H9 (cell line): ENCODE results near the gene ADI1. TPM values are rescaled to one million over a fixed set of nuclear protein-coding genes. Genes with fewer than 3 reads are reported as not detected.
A peak's percentile ranks its signal among the peaks of the same experiment; 100 is the strongest.

Experiments used
- DNase-seq: peaks from one replicate; pipeline ENCODE4 v3.0.0-alpha.2; 2017
- H2AFZ ChIP-seq: one replicate; pipeline ENCODE4 v1.6.1; 2013; ENCODE audit warnings: mild to moderate bottlenecking, low read length, control low read depth, moderate library complexity
- H2AK5ac ChIP-seq: 2 replicates; pipeline ENCODE4 v1.6.1; 2013; ENCODE audit warnings: low read length, control low read depth, mixed read lengths; ENCODE audit not compliant: insufficient read length
- H2BK120ac ChIP-seq: one replicate; pipeline ENCODE4 v1.6.1; 2013; ENCODE audit warnings: low read depth, mild to moderate bottlenecking, low read length, control low read depth, inconsistent platforms; ENCODE audit not compliant: poor library complexity, severe bottlenecking
- H2BK12ac ChIP-seq: 2 replicates; pipeline ENCODE4 v1.6.1; 2013; ENCODE audit warnings: low read length, control low read depth, mixed read lengths, low read depth; ENCODE audit not compliant: insufficient read length
- H2BK15ac ChIP-seq: 2 replicates; pipeline ENCODE4 v1.6.1; 2013; ENCODE audit warnings: low read depth, low read length, control low read depth
- H2BK20ac ChIP-seq: one replicate; pipeline ENCODE4 v1.6.1; 2013; ENCODE audit warnings: low read depth, mild to moderate bottlenecking, low read length, control low read depth, inconsistent platforms; ENCODE audit not compliant: poor library complexity, severe bottlenecking
- H2BK5ac ChIP-seq: 2 replicates; pipeline ENCODE4 v1.6.1; 2013; ENCODE audit warnings: low read length, control low read depth, mixed read lengths; ENCODE audit not compliant: insufficient read length
- H3K14ac ChIP-seq: 2 replicates; pipeline ENCODE4 v1.6.1; 2013; ENCODE audit warnings: low read length, control low read depth; ENCODE audit not compliant: insufficient read depth
- H3K18ac ChIP-seq: 2 replicates; pipeline ENCODE4 v1.6.1; 2013; ENCODE audit warnings: low read depth, mild to moderate bottlenecking, mixed read lengths, low read length, control low read depth; ENCODE audit not compliant: insufficient read length
- H3K23ac ChIP-seq: 2 replicates; pipeline ENCODE4 v1.6.1; 2013; ENCODE audit warnings: low read length, control low read depth, mixed read lengths, low read depth; ENCODE audit not compliant: insufficient read length
- H3K23me2 ChIP-seq: 2 replicates; pipeline ENCODE4 v1.6.1; 2013; ENCODE audit warnings: low read depth, mild to moderate bottlenecking, mixed read lengths, low read length, control low read depth; ENCODE audit not compliant: insufficient read length, poor library complexity, severe bottlenecking
- H3K27ac ChIP-seq: 2 replicates; pipeline ENCODE4 v1.5.1; 2013; ENCODE audit warnings: low read length, control low read depth, mixed read lengths, low read depth; ENCODE audit not compliant: insufficient read length
- H3K27me3 ChIP-seq: 2 replicates; pipeline ENCODE4 v1.6.1; 2013; ENCODE audit warnings: low read length, control low read depth, inconsistent platforms; ENCODE audit not compliant: insufficient read depth
- H3K4ac ChIP-seq: 2 replicates; pipeline ENCODE4 v1.6.1; 2013; ENCODE audit warnings: low read depth, mild to moderate bottlenecking, control low read depth, inconsistent platforms, low read length, moderate library complexity
- H3K4me1 ChIP-seq: 2 replicates; pipeline ENCODE4 v1.6.1; 2013; ENCODE audit warnings: low read length, control low read depth, inconsistent platforms; ENCODE audit not compliant: insufficient read depth
- H3K4me2 ChIP-seq: 2 replicates; pipeline ENCODE4 v1.6.1; 2013; ENCODE audit warnings: low read length, control low read depth, mixed read lengths; ENCODE audit not compliant: insufficient read length, insufficient read depth
- H3K56ac ChIP-seq: 2 replicates; pipeline ENCODE4 v1.6.1; 2013; ENCODE audit warnings: low read depth, mild to moderate bottlenecking, mixed read lengths, low read length, control low read depth; ENCODE audit not compliant: insufficient read length
- H3K79me1 ChIP-seq: 2 replicates; pipeline ENCODE4 v1.6.1; 2013; ENCODE audit warnings: low read depth, mild to moderate bottlenecking, moderate library complexity, low read length, control low read depth, inconsistent platforms; ENCODE audit not compliant: insufficient read depth, poor library complexity, severe bottlenecking
- H3K79me2 ChIP-seq: 2 replicates; pipeline ENCODE4 v1.6.1; 2013; ENCODE audit warnings: low read length, control low read depth, inconsistent platforms; ENCODE audit not compliant: insufficient read depth
- H3K9ac ChIP-seq: 2 replicates; pipeline ENCODE4 v1.6.1; 2013; ENCODE audit warnings: low read length, control low read depth, mixed read lengths; ENCODE audit not compliant: insufficient read length; ENCODE audit errors: extremely low read depth
- H3K9me3 ChIP-seq: one replicate; pipeline ENCODE4 v1.6.1; 2013; ENCODE audit warnings: low read depth, low read length, inconsistent platforms; ENCODE audit not compliant: control insufficient read depth
- H3T11ph ChIP-seq: one replicate; pipeline ENCODE4 v1.6.1; 2013; ENCODE audit warnings: mild to moderate bottlenecking, low read length, control low read depth, inconsistent platforms
- H4K20me1 ChIP-seq: one replicate; pipeline ENCODE4 v1.6.1; 2013; ENCODE audit not compliant: control insufficient read depth, insufficient read length, insufficient read depth
- H4K5ac ChIP-seq: 2 replicates; pipeline ENCODE4 v1.6.1; 2013; ENCODE audit warnings: low read depth, mild to moderate bottlenecking, mixed read lengths, low read length, control low read depth; ENCODE audit not compliant: insufficient read length
- H4K8ac ChIP-seq: replicated peaks from 2 replicates; pipeline ENCODE4 v1.6.1; 2013; ENCODE audit warnings: low read length, control low read depth, mixed read lengths, low read depth; ENCODE audit not compliant: insufficient read length
- H4K91ac ChIP-seq: 2 replicates; pipeline ENCODE4 v1.6.1; 2013; ENCODE audit warnings: low read depth, mild to moderate bottlenecking, moderate library complexity, mixed read lengths, low read length, control low read depth; ENCODE audit not compliant: insufficient read length
- H3K27ac Mint-ChIP-seq, 3 experiments: 2 replicates in 2 of 3; 3 replicates in 1 of 3; pipeline ENCODE4 v1.8.0; 2020 to 2021; ENCODE audit warnings: mixed read lengths in 3 of 3, mild to moderate bottlenecking in 1 of 3, moderate library complexity in 1 of 3
- H3K27me3 Mint-ChIP-seq: 2 replicates; pipeline ENCODE4 v1.8.0; 2021; ENCODE audit warnings: low read depth, mild to moderate bottlenecking, moderate library complexity, mixed read lengths
- H3K36me3 Mint-ChIP-seq, 3 experiments: 2 replicates in 2 of 3; 3 replicates in 1 of 3; pipeline ENCODE4 v1.8.0; 2020 to 2021; ENCODE audit warnings: low read depth in 3 of 3, mixed read lengths in 3 of 3; ENCODE audit not compliant: insufficient read depth in 1 of 3
- H3K4me1 Mint-ChIP-seq, 2 experiments: 2 replicates each; pipeline ENCODE4 v1.8.0; 2020; ENCODE audit warnings: mixed read lengths in 2 of 2
- H3K4me3 Mint-ChIP-seq, 2 experiments: 2 replicates in 1 of 2; 3 replicates in 1 of 2; pipeline ENCODE4 v1.8.0; 2020 to 2021; ENCODE audit warnings: mild to moderate bottlenecking in 2 of 2, mixed read lengths in 2 of 2, moderate library complexity in 1 of 2
- H3K9me3 Mint-ChIP-seq, 2 experiments: 2 replicates in 1 of 2; 3 replicates in 1 of 2; pipeline ENCODE4 v1.8.0; 2020; ENCODE audit warnings: mild to moderate bottlenecking in 2 of 2, mixed read lengths in 2 of 2, moderate library complexity in 1 of 2
- WGBS: extraction: QIAGEN DNeasy Blood & Tissue Kit; methylation state at CpG from one replicate; pipeline ENCODE4 v1.1.7; 2013; ENCODE audit warnings: missing lambda C conversion rate, low lambda C conversion rate, mixed read lengths; ENCODE audit not compliant: insufficient read length; ENCODE audit errors: extremely low coverage; 5-methylcytosine and 5-hydroxymethylcytosine counted together
- total RNA-seq: library from RNA; stranded (reverse); gene quantifications from 2 replicates; pipeline ENCODE4 v1.2.1, GENCODE V29; 2021
- TF ChIP-seq, protein P1 (sequence below): fragments of 200-600 bp; sonication (generic); conservative IDR thresholded peaks from 3 replicates; pipeline ENCODE4 v1.8.0; 2021; ENCODE audit warnings: antibody characterized with exemption, mild to moderate bottlenecking

The ADI1 gene
- total RNA-seq, 1 experiment from 2014 or later: 23.4 TPM

DNA sequence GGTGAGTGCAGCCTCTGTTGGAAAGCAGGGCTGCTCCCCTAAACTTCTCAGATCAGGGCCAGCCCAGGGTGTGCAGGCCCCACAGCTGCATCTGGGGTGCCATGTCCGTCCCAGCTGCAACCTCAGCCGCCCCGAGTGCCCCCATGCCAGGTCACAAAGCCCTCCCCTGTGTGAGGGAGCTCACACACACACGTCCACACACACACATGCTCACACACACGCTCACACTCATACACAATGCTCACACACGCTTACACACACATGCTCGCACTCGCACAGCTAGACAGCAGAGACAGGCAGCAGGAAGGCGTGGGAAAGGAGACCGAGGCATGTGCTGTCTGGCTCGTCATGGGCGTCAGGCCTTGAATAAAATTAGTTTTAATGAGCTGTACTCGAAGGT is 55.4 kb downstream of the ADI1 start:
- no peak overlapping the region for H4K91ac ChIP-seq
- no peak overlapping the region for H3K4me2 ChIP-seq
- H3K9ac ChIP-seq: no peak overlapping the region
- no peaks in the 10 kb centered on the region for H3K9me3 Mint-ChIP-seq
- H3K27me3 ChIP-seq: no peaks in the 10 kb centered on the region
- no peak overlapping the region for H2AFZ ChIP-seq
- H3K4me1 Mint-ChIP-seq: peaks cover 18 to 31% of the 10 kb centered on the region in 2 experiments
- H3K27ac Mint-ChIP-seq: peak overlapping the region in 2 of 3 experiments; percentile 30 to 34; a peak in 3 of 7 replicates
- H3K18ac ChIP-seq: peak overlapping the region; percentile 18
- no peak overlapping the region for H3K56ac ChIP-seq
- H4K8ac ChIP-seq: no peak overlapping the region
- H3K79me2 ChIP-seq: no peaks in the 10 kb centered on the region
- DNase-seq: no peak
- no peak overlapping the region for H2BK120ac ChIP-seq
- H3K27ac ChIP-seq: no peak overlapping the region
- H4K20me1 ChIP-seq: no peaks in the 10 kb centered on the region
- no peaks in the 10 kb centered on the region for H3K23me2 ChIP-seq
- H3K36me3 Mint-ChIP-seq: peaks cover 13 to 26% (median 20%) of the 10 kb centered on the region in 3 experiments; a peak in 6 of 7 replicates
- H2BK12ac ChIP-seq: no peak overlapping the region
- H2AK5ac ChIP-seq: no peak overlapping the region
- no peak overlapping the region for H3K4ac ChIP-seq
- no peaks in the 10 kb centered on the region for H3K27me3 Mint-ChIP-seq
- H3K4me3 Mint-ChIP-seq: no peak overlapping the region
- H3K9me3 ChIP-seq: no peaks in the 10 kb centered on the region
- no peaks in the 10 kb centered on the region for H3K4me1 ChIP-seq
- H4K5ac ChIP-seq: no peak overlapping the region
- no peak overlapping the region for H3T11ph ChIP-seq
- no peak overlapping the region; the same call in 1 of the 2 replicates for H3K14ac ChIP-seq
- no peak overlapping the region for H3K23ac ChIP-seq
- TF ChIP-seq, protein P1, sequence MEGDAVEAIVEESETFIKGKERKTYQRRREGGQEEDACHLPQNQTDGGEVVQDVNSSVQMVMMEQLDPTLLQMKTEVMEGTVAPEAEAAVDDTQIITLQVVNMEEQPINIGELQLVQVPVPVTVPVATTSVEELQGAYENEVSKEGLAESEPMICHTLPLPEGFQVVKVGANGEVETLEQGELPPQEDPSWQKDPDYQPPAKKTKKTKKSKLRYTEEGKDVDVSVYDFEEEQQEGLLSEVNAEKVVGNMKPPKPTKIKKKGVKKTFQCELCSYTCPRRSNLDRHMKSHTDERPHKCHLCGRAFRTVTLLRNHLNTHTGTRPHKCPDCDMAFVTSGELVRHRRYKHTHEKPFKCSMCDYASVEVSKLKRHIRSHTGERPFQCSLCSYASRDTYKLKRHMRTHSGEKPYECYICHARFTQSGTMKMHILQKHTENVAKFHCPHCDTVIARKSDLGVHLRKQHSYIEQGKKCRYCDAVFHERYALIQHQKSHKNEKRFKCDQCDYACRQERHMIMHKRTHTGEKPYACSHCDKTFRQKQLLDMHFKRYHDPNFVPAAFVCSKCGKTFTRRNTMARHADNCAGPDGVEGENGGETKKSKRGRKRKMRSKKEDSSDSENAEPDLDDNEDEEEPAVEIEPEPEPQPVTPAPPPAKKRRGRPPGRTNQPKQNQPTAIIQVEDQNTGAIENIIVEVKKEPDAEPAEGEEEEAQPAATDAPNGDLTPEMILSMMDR: no peak
- no peaks in the 10 kb centered on the region for H3K79me1 ChIP-seq
- H2BK20ac ChIP-seq: no peak overlapping the region
- H2BK15ac ChIP-seq: no peak overlapping the region
- no peak overlapping the region for H2BK5ac ChIP-seq
- no CpG with 5 or more reads among the region's 13 CpGs for WGBS
